ENCODE data around the gene RDX.

- no peak for TF ChIP-seq MAX (IDR thresholded peaks at IDR 0.05)
- TF ChIP-seq EP300 (IDR thresholded peaks at IDR 0.05; ENCODE audit: borderline replicate concordance), result no peak
- TF ChIP-seq TAF1 (IDR thresholded peaks at IDR 0.05; ENCODE audit: low read depth), result no peak
- no peak for TF ChIP-seq RAD21 (IDR thresholded peaks at IDR 0.05; ENCODE audit: low read depth)
- TF ChIP-seq REST (IDR thresholded peaks at IDR 0.05; ENCODE audit: low read depth), result no peak
- no peak for TF ChIP-seq FOXM1 (IDR thresholded peaks at IDR 0.05; ENCODE audit: borderline replicate concordance, low read depth)
- no peak for TF ChIP-seq CREB1 (IDR thresholded peaks at IDR 0.05; ENCODE audit: low read depth)
- TF ChIP-seq NFIC (IDR thresholded peaks at IDR 0.05), result no peak
- TF ChIP-seq EGR1 (IDR thresholded peaks at IDR 0.05), result no peak
These were observed 131.1 kb downstream of the RDX start for GRCh38 chr11:110165039-110165925.
